ENCODE results near the gene RPL31.

The RPL31 gene

DNA sequence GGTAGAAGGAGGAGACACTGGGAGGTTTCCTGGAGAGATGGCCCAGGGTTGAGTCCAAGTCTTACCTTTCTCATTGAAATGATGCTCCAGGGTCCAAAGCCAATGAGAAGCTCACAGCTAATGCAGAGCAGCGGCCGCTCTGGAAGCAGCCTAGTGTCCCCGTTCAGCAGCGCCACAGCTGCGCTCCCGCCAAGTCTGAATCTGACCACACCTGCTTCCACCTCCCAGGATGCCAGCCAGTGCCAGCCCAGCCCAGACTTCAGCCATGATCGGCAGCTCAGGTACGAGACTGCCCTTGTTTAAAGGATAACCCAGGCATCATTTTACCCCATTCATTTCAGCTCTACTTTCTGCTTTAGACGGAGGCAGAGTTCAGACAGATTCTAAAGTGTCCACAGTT lies 11.9 kb upstream of the RPL31 start:
- no peak for ATAC-seq
- TF ChIP-seq, protein P1, sequence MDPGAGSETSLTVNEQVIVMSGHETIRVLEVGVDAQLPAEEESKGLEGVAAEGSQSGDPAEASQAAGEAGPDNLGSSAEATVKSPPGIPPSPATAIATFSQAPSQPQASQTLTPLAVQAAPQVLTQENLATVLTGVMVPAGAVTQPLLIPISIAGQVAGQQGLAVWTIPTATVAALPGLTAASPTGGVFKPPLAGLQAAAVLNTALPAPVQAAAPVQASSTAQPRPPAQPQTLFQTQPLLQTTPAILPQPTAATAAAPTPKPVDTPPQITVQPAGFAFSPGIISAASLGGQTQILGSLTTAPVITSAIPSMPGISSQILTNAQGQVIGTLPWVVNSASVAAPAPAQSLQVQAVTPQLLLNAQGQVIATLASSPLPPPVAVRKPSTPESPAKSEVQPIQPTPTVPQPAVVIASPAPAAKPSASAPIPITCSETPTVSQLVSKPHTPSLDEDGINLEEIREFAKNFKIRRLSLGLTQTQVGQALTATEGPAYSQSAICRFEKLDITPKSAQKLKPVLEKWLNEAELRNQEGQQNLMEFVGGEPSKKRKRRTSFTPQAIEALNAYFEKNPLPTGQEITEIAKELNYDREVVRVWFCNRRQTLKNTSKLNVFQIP (CRISPR knock-in tag; IDR thresholded peaks at IDR 0.05; ENCODE audit: borderline replicate concordance, low read depth): no peak
- TF ChIP-seq, protein P2, sequence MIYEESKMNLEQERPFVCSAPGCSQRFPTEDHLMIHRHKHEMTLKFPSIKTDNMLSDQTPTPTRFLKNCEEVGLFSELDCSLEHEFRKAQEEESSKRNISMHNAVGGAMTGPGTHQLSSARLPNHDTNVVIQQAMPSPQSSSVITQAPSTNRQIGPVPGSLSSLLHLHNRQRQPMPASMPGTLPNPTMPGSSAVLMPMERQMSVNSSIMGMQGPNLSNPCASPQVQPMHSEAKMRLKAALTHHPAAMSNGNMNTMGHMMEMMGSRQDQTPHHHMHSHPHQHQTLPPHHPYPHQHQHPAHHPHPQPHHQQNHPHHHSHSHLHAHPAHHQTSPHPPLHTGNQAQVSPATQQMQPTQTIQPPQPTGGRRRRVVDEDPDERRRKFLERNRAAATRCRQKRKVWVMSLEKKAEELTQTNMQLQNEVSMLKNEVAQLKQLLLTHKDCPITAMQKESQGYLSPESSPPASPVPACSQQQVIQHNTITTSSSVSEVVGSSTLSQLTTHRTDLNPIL (CRISPR knock-in tag; IDR thresholded peaks at IDR 0.05; ENCODE audit: low read depth): no peak
- TF ChIP-seq CSDC2 (CRISPR knock-in tag; IDR thresholded peaks at IDR 0.05) (no peak), ESRRG (CRISPR knock-in tag; IDR thresholded peaks at IDR 0.05) (no peak), ZC3H10 (CRISPR knock-in tag; IDR thresholded peaks at IDR 0.05) (no peak), SNAI2 (CRISPR knock-in tag; IDR thresholded peaks at IDR 0.05) (no peak), RARB (CRISPR knock-in tag; IDR thresholded peaks at IDR 0.05) (no peak), ZNF70 (CRISPR knock-in tag; IDR thresholded peaks at IDR 0.05) (no peak), PPARA (CRISPR knock-in tag; IDR thresholded peaks at IDR 0.05; ENCODE audit: borderline replicate concordance) (no peak), TCF4 (CRISPR knock-in tag; IDR thresholded peaks at IDR 0.05; ENCODE audit: borderline replicate concordance) (no peak), ZFP30 (CRISPR knock-in tag; IDR thresholded peaks at IDR 0.05) (no peak), BACH2 (CRISPR knock-in tag; IDR thresholded peaks at IDR 0.05; ENCODE audit: borderline replicate concordance) (no peak), ZFP3 (CRISPR knock-in tag; IDR thresholded peaks at IDR 0.05) (no peak), ZNF565 (CRISPR knock-in tag; conservative IDR thresholded peaks at IDR 0.05; ENCODE audit: low read depth) (no peak), TOX (CRISPR knock-in tag; IDR thresholded peaks at IDR 0.05; ENCODE audit: borderline replicate concordance) (no peak), ARNTL (CRISPR knock-in tag; IDR thresholded peaks at IDR 0.05; ENCODE audit: borderline replicate concordance, low read depth) (no peak)
- TF ChIP-seq, protein P3, sequence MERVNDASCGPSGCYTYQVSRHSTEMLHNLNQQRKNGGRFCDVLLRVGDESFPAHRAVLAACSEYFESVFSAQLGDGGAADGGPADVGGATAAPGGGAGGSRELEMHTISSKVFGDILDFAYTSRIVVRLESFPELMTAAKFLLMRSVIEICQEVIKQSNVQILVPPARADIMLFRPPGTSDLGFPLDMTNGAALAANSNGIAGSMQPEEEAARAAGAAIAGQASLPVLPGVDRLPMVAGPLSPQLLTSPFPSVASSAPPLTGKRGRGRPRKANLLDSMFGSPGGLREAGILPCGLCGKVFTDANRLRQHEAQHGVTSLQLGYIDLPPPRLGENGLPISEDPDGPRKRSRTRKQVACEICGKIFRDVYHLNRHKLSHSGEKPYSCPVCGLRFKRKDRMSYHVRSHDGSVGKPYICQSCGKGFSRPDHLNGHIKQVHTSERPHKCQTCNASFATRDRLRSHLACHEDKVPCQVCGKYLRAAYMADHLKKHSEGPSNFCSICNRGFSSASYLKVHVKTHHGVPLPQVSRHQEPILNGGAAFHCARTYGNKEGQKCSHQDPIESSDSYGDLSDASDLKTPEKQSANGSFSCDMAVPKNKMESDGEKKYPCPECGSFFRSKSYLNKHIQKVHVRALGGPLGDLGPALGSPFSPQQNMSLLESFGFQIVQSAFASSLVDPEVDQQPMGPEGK (CRISPR knock-in tag; IDR thresholded peaks at IDR 0.05; ENCODE audit: borderline replicate concordance): no peak
- TF ChIP-seq, protein P4, sequence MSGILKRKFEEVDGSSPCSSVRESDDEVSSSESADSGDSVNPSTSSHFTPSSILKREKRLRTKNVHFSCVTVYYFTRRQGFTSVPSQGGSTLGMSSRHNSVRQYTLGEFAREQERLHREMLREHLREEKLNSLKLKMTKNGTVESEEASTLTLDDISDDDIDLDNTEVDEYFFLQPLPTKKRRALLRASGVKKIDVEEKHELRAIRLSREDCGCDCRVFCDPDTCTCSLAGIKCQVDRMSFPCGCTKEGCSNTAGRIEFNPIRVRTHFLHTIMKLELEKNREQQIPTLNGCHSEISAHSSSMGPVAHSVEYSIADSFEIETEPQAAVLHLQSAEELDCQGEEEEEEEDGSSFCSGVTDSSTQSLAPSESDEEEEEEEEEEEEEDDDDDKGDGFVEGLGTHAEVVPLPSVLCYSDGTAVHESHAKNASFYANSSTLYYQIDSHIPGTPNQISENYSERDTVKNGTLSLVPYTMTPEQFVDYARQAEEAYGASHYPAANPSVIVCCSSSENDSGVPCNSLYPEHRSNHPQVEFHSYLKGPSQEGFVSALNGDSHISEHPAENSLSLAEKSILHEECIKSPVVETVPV (CRISPR knock-in tag; IDR thresholded peaks at IDR 0.05): no peak
- TF ChIP-seq, protein P5, sequence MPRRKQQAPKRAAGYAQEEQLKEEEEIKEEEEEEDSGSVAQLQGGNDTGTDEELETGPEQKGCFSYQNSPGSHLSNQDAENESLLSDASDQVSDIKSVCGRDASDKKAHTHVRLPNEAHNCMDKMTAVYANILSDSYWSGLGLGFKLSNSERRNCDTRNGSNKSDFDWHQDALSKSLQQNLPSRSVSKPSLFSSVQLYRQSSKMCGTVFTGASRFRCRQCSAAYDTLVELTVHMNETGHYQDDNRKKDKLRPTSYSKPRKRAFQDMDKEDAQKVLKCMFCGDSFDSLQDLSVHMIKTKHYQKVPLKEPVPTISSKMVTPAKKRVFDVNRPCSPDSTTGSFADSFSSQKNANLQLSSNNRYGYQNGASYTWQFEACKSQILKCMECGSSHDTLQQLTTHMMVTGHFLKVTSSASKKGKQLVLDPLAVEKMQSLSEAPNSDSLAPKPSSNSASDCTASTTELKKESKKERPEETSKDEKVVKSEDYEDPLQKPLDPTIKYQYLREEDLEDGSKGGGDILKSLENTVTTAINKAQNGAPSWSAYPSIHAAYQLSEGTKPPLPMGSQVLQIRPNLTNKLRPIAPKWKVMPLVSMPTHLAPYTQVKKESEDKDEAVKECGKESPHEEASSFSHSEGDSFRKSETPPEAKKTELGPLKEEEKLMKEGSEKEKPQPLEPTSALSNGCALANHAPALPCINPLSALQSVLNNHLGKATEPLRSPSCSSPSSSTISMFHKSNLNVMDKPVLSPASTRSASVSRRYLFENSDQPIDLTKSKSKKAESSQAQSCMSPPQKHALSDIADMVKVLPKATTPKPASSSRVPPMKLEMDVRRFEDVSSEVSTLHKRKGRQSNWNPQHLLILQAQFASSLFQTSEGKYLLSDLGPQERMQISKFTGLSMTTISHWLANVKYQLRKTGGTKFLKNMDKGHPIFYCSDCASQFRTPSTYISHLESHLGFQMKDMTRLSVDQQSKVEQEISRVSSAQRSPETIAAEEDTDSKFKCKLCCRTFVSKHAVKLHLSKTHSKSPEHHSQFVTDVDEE (CRISPR knock-in tag; IDR thresholded peaks at IDR 0.05): no peak

DNA sequence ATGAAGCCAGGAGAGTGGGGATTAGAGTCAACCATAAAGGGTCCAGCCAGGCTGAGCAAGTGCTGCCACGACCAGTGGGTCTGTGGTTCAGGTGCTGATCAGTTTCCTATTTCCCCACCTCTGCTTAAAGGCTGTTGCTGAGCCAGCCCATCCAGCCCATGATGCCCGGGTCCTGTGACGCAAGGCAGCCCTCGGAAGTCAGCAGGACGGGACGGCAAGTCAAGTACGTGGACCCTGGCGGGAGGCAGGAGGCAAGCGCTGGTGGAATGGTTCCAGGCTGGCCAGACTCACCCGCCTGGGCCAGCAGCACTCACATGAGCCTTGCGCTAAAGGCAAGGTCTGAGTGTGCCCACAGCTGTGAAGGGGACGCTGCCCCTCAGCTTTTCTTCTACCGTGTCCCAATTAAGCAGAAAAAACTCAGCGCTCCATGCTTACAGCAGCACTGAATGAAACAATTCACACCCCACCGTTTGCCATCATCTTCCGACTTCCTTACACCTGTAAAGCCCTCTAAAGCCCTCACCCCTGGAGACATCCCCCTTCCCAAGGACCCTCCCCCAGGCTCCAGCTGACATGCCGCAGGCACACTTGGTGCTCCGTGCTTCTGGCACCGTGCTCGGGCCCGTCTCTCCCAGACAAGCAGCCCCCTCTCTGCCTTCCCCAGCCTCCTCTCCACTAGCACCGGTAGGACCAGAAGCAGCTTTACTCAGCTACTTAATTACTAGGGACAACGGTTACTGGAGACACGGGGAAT lies 11.3 kb upstream of the RPL31 start:
- no peak for TF ChIP-seq BACH2 (CRISPR knock-in tag; IDR thresholded peaks at IDR 0.05; ENCODE audit: borderline replicate concordance)
- no peak for TF ChIP-seq ZNF70 (CRISPR knock-in tag; IDR thresholded peaks at IDR 0.05)
- no peak for TF ChIP-seq ZC3H10 (CRISPR knock-in tag; IDR thresholded peaks at IDR 0.05)
- TF ChIP-seq ISL1 (CRISPR knock-in tag; IDR thresholded peaks at IDR 0.05): no peak
- TF ChIP-seq PPARA (CRISPR knock-in tag; IDR thresholded peaks at IDR 0.05; ENCODE audit: borderline replicate concordance): no peak
- TF ChIP-seq ESRRG (CRISPR knock-in tag; IDR thresholded peaks at IDR 0.05): no peak
- TF ChIP-seq, protein P4 (CRISPR knock-in tag; IDR thresholded peaks at IDR 0.05): no peak
- TF ChIP-seq, protein P2 (CRISPR knock-in tag; IDR thresholded peaks at IDR 0.05; ENCODE audit: low read depth): no peak
- TF ChIP-seq, protein P1 (CRISPR knock-in tag; IDR thresholded peaks at IDR 0.05; ENCODE audit: borderline replicate concordance, low read depth): no peak
- TF ChIP-seq TCF4 (CRISPR knock-in tag; IDR thresholded peaks at IDR 0.05; ENCODE audit: borderline replicate concordance): no peak
- TF ChIP-seq GLIS3 (CRISPR knock-in tag; IDR thresholded peaks at IDR 0.05): no peak
- TF ChIP-seq ZFP30 (CRISPR knock-in tag; IDR thresholded peaks at IDR 0.05): no peak
- no peak for ATAC-seq

All from SK-N-SH treated with all-trans-retinoic acid at 6 μM for 48 hours (cell line).